ENCODE data around the gene KRT40. TPM values are rescaled to one million over a fixed set of nuclear protein-coding genes. Genes with fewer than 3 reads are reported as not detected.

Gene KRT40
- under 1 TPM in 3 of 4 donors, not detected in 1; 0.10 to 0.45 (median 0.12) TPM for polyA plus RNA-seq
- long read RNA-seq, donor 1, result 0 reads
- long read RNA-seq, donor 2, result 0 reads
- long read RNA-seq, donor 3, result 0 reads
- long read RNA-seq, donor 4, result 0 reads
- long read RNA-seq, donor 5, result 0 reads
- long read RNA-seq, donor 6, result 0 reads
- long read RNA-seq, donor 7, result 0 reads
- long read RNA-seq, donor 8, result 0 reads
- long read RNA-seq, donor 9, result 0 reads
- long read RNA-seq, donor 10, result 0 reads

DNA sequence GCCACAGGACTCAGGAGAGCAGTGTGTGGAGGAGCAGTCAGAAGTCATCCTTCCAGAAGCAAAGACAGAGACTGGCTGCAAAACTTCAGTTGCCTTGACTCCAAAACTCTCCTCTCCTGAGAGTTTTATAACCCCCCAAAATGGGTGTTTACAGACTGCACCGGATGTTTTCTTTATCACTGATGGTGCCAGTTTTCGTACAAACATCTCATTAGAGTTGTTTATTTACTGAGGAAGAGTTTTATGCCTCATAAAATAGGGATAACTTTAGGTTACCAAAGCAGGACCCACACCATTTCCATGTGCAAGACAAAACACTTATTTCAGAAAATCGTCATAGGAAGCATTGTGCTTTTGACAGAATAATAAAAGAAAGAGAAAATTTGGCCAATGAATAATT, at the start of gene KRT40:
Gene KRT40 (minus strand): TSS at position 101 of the 400 bp plus-strand sequence. CDS start 53 bp downstream, at position 48.
- Histone ChIP-seq H3K4me3 (ENCODE audit: low read depth in 1 of 3, low read length in 3 of 3) (no peak within 1 kb of the TSS), H3K4me1 (ENCODE audit: control insufficient read depth in 3 of 3, insufficient read depth in 2 of 3, low read depth in 1 of 3, low read length in 2 of 3) (no peaks in the 10 kb centered on the region), H3K36me3 (ENCODE audit: control insufficient read depth in 3 of 3, insufficient read depth in 2 of 3, low read depth in 1 of 3, low read length in 3 of 3) (no peaks in the 10 kb centered on the region), H3K27ac (ENCODE audit: low read depth in 1 of 3, low read length in 2 of 3) (no peak within 1 kb of the TSS), H3K27me3 (ENCODE audit: control insufficient read depth in 3 of 3, insufficient read depth in 3 of 3, low read length in 3 of 3) (peaks cover 0 to 2% (median 0%) of the 10 kb centered on the region in 3 donors), H3K9me3 (ENCODE audit: control insufficient read depth in 2 of 2, insufficient read depth in 1 of 2, low read depth in 1 of 2, low read length in 1 of 2) (no peaks in the 10 kb centered on the region)
- 42 to 46% (median 46%) methylated on average over 3 of the region's 3 CpGs for WGBS, 3 donors
- FAIRE-seq (no peak), DNase-seq (no peak)

DNA sequence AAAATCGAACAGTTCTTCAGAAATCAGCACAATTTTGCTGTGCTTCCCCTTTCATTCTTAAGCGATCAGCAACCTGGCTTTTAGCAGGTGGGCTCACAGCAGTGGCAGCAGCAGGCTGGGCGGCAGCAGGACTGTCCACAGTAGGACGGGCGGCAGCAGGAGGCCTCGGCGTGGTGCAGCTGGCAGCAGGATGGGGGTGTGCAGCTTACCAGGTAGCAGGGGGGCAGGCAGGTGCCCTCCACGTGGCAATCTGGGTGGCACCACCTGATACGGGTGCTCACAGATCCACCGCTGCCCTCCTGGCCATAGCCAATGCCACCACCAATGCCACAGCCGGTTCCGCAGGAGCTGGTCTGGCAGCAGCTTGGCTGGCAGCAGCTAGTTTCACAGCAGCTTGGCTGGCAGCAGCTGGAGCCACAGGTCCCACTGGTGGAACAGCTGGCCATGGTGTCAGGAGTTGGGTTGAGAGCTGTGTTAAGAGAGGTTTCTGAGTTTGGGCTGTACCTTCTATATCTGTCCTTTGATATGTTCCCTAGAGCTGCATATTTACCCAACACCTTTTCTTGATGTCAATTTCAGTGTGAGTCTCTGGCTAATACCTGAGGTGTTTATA, 45.6 kb upstream of the KRT40 start, which contains the start of gene KRTAP1-4:
Gene KRTAP1-4 (minus strand): TSS at position 563 of the 613 bp plus-strand sequence. CDS start 117 bp downstream, at position 446.
- Histone ChIP-seq H3K27ac (ENCODE audit: low read depth in 1 of 3, low read length in 2 of 3) (no peak within 1 kb of the TSS), H3K9me3 (ENCODE audit: control insufficient read depth in 2 of 2, insufficient read depth in 1 of 2, low read depth in 1 of 2, low read length in 1 of 2) (no peaks in the 10 kb centered on the region), H3K36me3 (ENCODE audit: control insufficient read depth in 3 of 3, insufficient read depth in 2 of 3, low read depth in 1 of 3, low read length in 3 of 3) (no peaks in the 10 kb centered on the region), H3K4me1 (ENCODE audit: control insufficient read depth in 3 of 3, insufficient read depth in 2 of 3, low read depth in 1 of 3, low read length in 2 of 3) (no peaks in the 10 kb centered on the region), H3K27me3 (ENCODE audit: control insufficient read depth in 3 of 3, insufficient read depth in 3 of 3, low read length in 3 of 3) (no peaks in the 10 kb centered on the region), H3K4me3 (ENCODE audit: low read depth in 1 of 3, low read length in 3 of 3) (no peak within 1 kb of the TSS)
- FAIRE-seq (no peak), DNase-seq (no peak)
- WGBS, 3 donors, result 79 to 89% (median 84%) methylated on average over 10 to 12 of the region's 12 CpGs

DNA sequence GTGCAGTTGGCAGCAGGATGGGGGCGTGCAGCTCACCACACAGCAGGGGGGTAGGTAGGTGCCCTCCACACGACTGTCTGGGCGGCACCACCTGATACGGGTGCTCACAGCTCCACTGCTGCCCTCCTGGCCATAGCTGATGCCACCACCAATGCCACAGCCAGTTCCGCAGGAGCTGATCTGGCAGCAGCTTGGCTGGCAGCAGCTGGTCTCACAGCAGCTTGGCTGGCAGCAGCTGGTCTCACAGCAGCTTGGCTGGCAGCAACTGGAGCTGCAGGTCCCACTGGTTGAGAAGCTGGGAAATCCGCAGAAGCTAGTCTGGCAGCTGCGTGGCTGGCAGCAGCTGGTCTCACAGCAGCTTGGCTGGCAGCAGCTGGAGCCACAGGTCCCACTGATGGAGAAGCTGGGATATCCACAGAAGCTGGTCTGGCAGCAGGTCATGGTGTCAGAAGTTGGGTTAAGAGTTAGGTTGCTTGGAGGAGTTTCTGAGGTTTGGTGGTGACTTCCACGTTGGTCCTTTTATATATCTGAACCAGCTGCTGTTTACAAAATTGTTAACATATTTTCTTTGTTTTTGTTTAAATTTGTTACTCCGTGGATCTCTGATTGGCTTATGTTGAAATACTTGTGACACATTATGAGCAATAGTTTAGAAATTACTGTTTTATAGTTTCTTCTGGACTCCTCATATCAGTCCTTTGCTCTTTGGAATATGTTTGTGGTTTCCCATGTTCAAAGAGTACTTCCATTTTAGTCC, 42.8 kb upstream of the KRT40 start, which contains the start of gene KRTAP1-5:
Gene KRTAP1-5 (minus strand): TSS at position 494 of the 757 bp plus-strand sequence. CDS start 53 bp downstream, at position 441.
- no peaks in the 10 kb centered on the region for H3K36me3 ChIP-seq (ENCODE audit: control insufficient read depth in 3 of 3, insufficient read depth in 2 of 3, low read depth in 1 of 3, low read length in 3 of 3)
- FAIRE-seq (no peak), DNase-seq (no peak)
- 56 to 72% (median 71%) methylated on average over 9 of the region's 9 CpGs for WGBS, 3 donors
- no peaks in the 10 kb centered on the region for H3K27me3 ChIP-seq (ENCODE audit: control insufficient read depth in 3 of 3, insufficient read depth in 3 of 3, low read length in 3 of 3)
- H3K4me1 ChIP-seq (ENCODE audit: control insufficient read depth in 3 of 3, insufficient read depth in 2 of 3, low read depth in 1 of 3, low read length in 2 of 3), result no peaks in the 10 kb centered on the region
- no peak within 1 kb of the TSS for H3K27ac ChIP-seq (ENCODE audit: low read depth in 1 of 3, low read length in 2 of 3)
- no peak within 1 kb of the TSS for H3K4me3 ChIP-seq (ENCODE audit: low read depth in 1 of 3, low read length in 3 of 3)
- H3K9me3 ChIP-seq (ENCODE audit: control insufficient read depth in 2 of 2, insufficient read depth in 1 of 2, low read depth in 1 of 2, low read length in 1 of 2), result no peaks in the 10 kb centered on the region

DNA sequence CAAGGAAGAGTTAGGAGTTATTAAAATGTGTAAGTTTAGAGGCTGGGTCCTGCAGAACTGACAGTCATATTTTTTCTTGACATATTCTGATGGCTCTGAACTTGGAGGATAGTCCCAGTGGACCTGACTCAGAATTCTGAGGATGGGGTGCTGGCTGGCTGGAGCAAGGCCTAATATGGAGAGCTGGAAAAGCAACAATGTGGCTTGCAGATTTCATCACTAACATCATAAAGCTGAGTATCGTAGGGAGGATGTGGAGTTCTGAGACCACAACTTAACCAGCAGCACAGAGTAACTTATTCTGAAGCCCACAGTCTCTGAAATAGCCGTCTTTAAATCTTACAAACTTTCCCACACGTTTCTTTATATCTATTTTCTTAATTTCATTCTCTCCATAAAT, 40.6 kb upstream of the KRT40 start:
- DNase-seq (no peak), FAIRE-seq (no peak)
- Histone ChIP-seq H3K36me3 (ENCODE audit: control insufficient read depth in 3 of 3, insufficient read depth in 2 of 3, low read depth in 1 of 3, low read length in 3 of 3) (no peaks in the 10 kb centered on the region), H3K27me3 (ENCODE audit: control insufficient read depth in 3 of 3, insufficient read depth in 3 of 3, low read length in 3 of 3) (peaks cover 0 to 2% (median 0%) of the 10 kb centered on the region in 3 donors), H3K4me3 (ENCODE audit: low read depth in 1 of 3, low read length in 3 of 3) (no peak overlapping the region), H3K27ac (ENCODE audit: low read depth in 1 of 3, low read length in 2 of 3) (no peak overlapping the region), H3K9me3 (ENCODE audit: control insufficient read depth in 2 of 2, insufficient read depth in 1 of 2, low read depth in 1 of 2, low read length in 1 of 2) (no peaks in the 10 kb centered on the region), H3K4me1 (ENCODE audit: control insufficient read depth in 3 of 3, insufficient read depth in 2 of 3, low read depth in 1 of 3, low read length in 2 of 3) (no peaks in the 10 kb centered on the region)
- 80 to 91% (median 81%) methylated on average over 3 of the region's 3 CpGs for WGBS, 3 donors

DNA sequence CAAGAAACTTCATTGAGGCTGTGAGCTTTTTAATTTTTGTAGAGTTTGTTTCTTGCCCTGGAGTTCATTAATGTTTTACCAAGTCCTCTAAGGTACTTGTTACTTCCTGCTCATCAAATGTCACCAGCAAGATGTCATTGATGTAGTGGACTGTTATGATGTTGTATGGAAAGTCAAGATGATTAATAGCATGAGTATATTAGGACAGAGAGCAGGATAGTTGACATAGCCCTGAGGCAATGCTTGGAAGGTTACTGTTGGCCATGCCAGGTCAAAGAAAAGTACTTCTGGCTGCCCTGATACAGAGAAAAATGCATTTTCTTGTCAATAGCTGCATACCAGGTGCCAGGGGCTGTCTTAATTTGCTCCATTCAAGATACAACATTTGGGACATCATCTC, 36.2 kb upstream of the KRT40 start:
- Histone ChIP-seq H3K9me3 (ENCODE audit: control insufficient read depth in 2 of 2, insufficient read depth in 1 of 2, low read depth in 1 of 2, low read length in 1 of 2) (no peaks in the 10 kb centered on the region), H3K27ac (ENCODE audit: low read depth in 1 of 3, low read length in 2 of 3) (no peak overlapping the region), H3K27me3 (ENCODE audit: control insufficient read depth in 3 of 3, insufficient read depth in 3 of 3, low read length in 3 of 3) (peaks cover 0 to 2% (median 0%) of the 10 kb centered on the region in 3 donors), H3K4me3 (ENCODE audit: low read depth in 1 of 3, low read length in 3 of 3) (no peak overlapping the region), H3K4me1 (ENCODE audit: control insufficient read depth in 3 of 3, insufficient read depth in 2 of 3, low read depth in 1 of 3, low read length in 2 of 3) (no peaks in the 10 kb centered on the region), H3K36me3 (ENCODE audit: control insufficient read depth in 3 of 3, insufficient read depth in 2 of 3, low read depth in 1 of 3, low read length in 3 of 3) (no peaks in the 10 kb centered on the region)
- DNase-seq, result no peak
- FAIRE-seq, result no peak

DNA sequence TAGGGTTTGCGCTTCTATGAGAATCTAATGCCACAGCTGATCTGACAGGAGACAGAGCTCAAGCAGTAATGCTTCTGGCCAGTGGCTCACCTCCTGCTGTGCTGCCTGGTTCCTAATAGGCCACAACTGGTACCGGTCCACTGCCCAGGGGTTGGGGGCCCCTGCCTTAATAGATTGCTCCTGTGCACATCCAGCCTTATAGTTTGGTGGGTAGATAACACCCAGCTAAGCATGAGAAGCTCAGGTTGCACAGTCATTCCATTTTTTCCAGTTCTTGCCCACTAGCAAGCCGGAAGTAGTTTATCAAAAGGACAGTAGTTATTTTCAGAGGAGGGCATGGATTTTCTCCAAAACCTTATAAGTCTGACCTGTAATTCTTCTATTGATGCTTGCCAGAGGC, 35.3 kb upstream of the KRT40 start:
- no peaks in the 10 kb centered on the region for H3K36me3 ChIP-seq (ENCODE audit: control insufficient read depth in 3 of 3, insufficient read depth in 2 of 3, low read depth in 1 of 3, low read length in 3 of 3)
- no peaks in the 10 kb centered on the region for H3K4me1 ChIP-seq (ENCODE audit: control insufficient read depth in 3 of 3, insufficient read depth in 2 of 3, low read depth in 1 of 3, low read length in 2 of 3)
- H3K4me3 ChIP-seq (ENCODE audit: low read depth in 1 of 3, low read length in 3 of 3), result no peak overlapping the region
- peaks cover 0 to 2% (median 0%) of the 10 kb centered on the region in 3 donors for H3K27me3 ChIP-seq (ENCODE audit: control insufficient read depth in 3 of 3, insufficient read depth in 3 of 3, low read length in 3 of 3)
- no peaks in the 10 kb centered on the region for H3K9me3 ChIP-seq (ENCODE audit: control insufficient read depth in 2 of 2, insufficient read depth in 1 of 2, low read depth in 1 of 2, low read length in 1 of 2)
- H3K27ac ChIP-seq (ENCODE audit: low read depth in 1 of 3, low read length in 2 of 3), result no peak overlapping the region
- DNase-seq (no peak), FAIRE-seq (no peak)
- 94 to 98% (median 96%) methylated on average over 3 of the region's 3 CpGs for WGBS, 3 donors

DNA sequence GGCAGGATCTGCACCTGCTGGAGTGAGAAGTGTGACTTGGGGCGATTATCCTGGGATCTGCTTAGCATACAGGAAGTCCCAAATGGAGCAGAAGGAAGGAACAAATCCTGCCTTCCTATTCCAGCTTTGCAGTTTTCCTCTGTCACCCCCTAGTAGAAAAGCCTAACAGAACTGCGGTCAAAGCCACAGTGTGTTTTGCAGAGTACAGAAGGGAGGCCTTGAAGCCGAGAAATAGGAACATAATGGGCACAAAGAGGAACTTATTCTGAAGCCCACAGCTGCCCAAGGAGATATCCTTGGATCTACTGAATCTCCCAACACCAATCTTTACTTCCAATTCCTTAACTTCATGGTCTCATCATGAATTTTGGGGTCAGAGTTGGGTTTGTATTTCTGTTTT, 34.4 kb upstream of the KRT40 start:
- no peak for DNase-seq
- Histone ChIP-seq H3K27ac (ENCODE audit: low read depth in 1 of 3, low read length in 2 of 3) (no peak overlapping the region), H3K9me3 (ENCODE audit: control insufficient read depth in 2 of 2, insufficient read depth in 1 of 2, low read depth in 1 of 2, low read length in 1 of 2) (no peaks in the 10 kb centered on the region), H3K4me1 (ENCODE audit: control insufficient read depth in 3 of 3, insufficient read depth in 2 of 3, low read depth in 1 of 3, low read length in 2 of 3) (no peaks in the 10 kb centered on the region), H3K36me3 (ENCODE audit: control insufficient read depth in 3 of 3, insufficient read depth in 2 of 3, low read depth in 1 of 3, low read length in 3 of 3) (no peaks in the 10 kb centered on the region), H3K27me3 (ENCODE audit: control insufficient read depth in 3 of 3, insufficient read depth in 3 of 3, low read length in 3 of 3) (peaks cover 0 to 2% (median 0%) of the 10 kb centered on the region in 3 donors), H3K4me3 (ENCODE audit: low read depth in 1 of 3, low read length in 3 of 3) (no peak overlapping the region)
- WGBS, 3 donors, result 65 to 86% (median 71%) methylated on average over 3 of the region's 3 CpGs
- FAIRE-seq, result no peak

DNA sequence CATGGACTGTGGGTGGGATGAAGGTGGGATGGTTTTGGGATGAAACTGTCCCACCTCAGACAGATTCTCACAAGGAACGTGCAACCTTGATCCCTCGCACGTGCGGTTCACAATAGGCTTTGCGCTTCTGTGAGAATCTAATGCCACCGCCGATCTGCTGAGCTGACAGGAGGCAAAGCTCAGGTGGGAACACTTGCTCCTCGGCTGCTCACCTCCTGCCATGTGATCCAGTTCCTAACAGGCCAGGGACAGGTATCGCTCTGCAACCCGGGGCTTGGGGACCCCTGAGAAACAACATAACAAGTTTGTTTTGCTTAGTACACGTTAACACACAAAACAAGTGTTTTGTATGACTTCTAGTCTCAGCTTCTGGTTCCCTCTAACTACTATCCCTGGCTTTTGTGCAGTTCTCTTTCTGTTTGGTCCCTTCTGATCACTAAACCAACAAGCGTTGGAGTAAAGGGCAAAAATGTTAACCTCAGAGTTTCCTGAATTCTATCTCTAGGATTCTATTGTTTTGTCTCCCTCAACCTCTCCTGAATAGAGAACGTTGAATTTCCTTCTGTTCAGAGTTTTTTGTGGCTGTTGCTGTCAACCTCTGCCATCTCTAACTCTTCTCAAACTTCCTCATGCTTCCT, 32.6 kb upstream of the KRT40 start:
- WGBS, 3 donors, result 81 to 84% (median 82%) methylated on average over 13 of the region's 13 CpGs

More for the DNA sequence above, 32.6 kb upstream of the KRT40 start:
- DNase-seq, result no peak
- Histone ChIP-seq H3K9me3 (ENCODE audit: control insufficient read depth in 2 of 2, insufficient read depth in 1 of 2, low read depth in 1 of 2, low read length in 1 of 2) (no peaks in the 10 kb centered on the region), H3K27me3 (ENCODE audit: control insufficient read depth in 3 of 3, insufficient read depth in 3 of 3, low read length in 3 of 3) (peaks cover 0 to 2% (median 0%) of the 10 kb centered on the region in 3 donors), H3K4me3 (ENCODE audit: low read depth in 1 of 3, low read length in 3 of 3) (no peak overlapping the region), H3K4me1 (ENCODE audit: control insufficient read depth in 3 of 3, insufficient read depth in 2 of 3, low read depth in 1 of 3, low read length in 2 of 3) (no peaks in the 10 kb centered on the region), H3K27ac (ENCODE audit: low read depth in 1 of 3, low read length in 2 of 3) (no peak overlapping the region), H3K36me3 (ENCODE audit: control insufficient read depth in 3 of 3, insufficient read depth in 2 of 3, low read depth in 1 of 3, low read length in 3 of 3) (no peaks in the 10 kb centered on the region)
- FAIRE-seq, result no peak

Data from small intestine (tissue), 16 donors.